HG02938 (cell line): ENCODE data around the gene AP4M1.

Experiments
- ATAC-seq: cut with Tn5 transposase; IDR thresholded peaks from one replicate; pipeline ENCODE4 v1.9.1; 2021; ENCODE audit warnings: mild to moderate bottlenecking, moderate library complexity; ENCODE audit not compliant: unreplicated experiment

The AP4M1 gene

GRCh38 chr7:100157069-100157333 is 55.6 kb downstream of the AP4M1 start:
- ATAC-seq: no peak

DNA sequence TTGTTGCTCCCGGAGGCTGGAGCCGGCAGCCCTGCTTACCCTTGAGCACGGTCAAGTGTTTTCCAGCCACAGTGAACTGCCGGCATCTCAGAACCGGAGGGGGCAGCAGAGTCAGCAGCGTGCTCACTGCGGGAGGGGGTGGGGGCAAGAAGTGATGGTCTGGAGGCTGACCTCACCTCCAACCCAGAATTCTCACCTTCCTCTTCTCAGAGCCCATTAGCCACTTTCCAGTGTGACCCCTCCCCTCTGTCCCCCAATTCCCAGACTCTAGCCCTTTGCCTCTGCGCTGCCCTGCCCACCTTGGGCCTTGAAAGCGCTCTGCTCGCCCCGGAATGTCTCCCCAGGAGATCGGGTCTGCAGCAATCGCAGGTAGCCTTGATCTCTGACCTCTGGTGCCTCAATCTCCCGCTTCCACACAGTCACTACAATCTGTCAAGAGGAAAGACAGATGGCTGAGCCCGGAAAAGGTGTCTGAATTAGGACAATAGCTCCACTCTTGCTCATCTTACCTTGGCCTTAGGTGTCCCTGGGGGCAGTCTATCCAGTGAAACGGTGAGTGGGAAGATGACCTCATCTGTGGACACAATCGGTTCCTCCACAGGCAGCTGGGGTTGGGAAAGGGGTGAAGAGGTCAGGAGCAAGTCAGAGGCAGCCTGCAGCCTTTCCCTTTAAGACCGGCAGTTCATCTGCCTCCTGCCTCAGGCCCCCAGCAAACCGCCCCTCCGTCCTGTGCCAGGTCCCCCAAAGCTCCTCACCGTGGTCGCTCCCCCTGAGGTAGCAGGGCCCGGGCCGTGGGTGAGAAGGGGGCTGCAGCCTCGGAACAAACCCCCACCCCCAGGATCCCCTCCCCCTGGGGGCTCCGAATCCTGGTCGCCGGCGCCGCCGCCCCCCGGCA is 56.1 kb downstream of the AP4M1 start:
- no peak for ATAC-seq
